Neural crest cell (in vitro differentiated cells): ENCODE measurements around the gene GPANK1. TPM values are rescaled to one million over a fixed set of nuclear protein-coding genes. Genes with fewer than 3 reads are reported as not detected.
A peak's percentile ranks its signal among the peaks of the same experiment; 100 is the strongest.

Experiments used
- DNase-seq: peaks from one replicate; pipeline ENCODE4 v3.0.0; 2021; ENCODE audit warnings: low read depth, mixed read lengths, low spot score
- H3K27ac Mint-ChIP-seq: one replicate; pipeline ENCODE4 v1.8.0; 2021; ENCODE audit warnings: mild to moderate bottlenecking, mixed read lengths; ENCODE audit not compliant: unreplicated experiment
- H3K27me3 Mint-ChIP-seq: 2 replicates; pipeline ENCODE4 v1.8.0; 2021; ENCODE audit warnings: low read depth, mild to moderate bottlenecking, mixed read lengths
- H3K36me3 Mint-ChIP-seq: 2 replicates; pipeline ENCODE4 v1.8.0; 2021; ENCODE audit warnings: low read depth, mild to moderate bottlenecking, mixed read lengths
- H3K4me1 Mint-ChIP-seq: 2 replicates; pipeline ENCODE4 v1.8.0; 2021; ENCODE audit warnings: mixed read lengths
- H3K4me3 Mint-ChIP-seq: one replicate; pipeline ENCODE4 v1.8.0; 2021; ENCODE audit warnings: mild to moderate bottlenecking, mixed read lengths
- H3K9me3 Mint-ChIP-seq: 2 replicates; pipeline ENCODE4 v1.8.0; 2021; ENCODE audit warnings: mixed read lengths
- CTCF ChIP-seq: fragments of 200-600 bp; sonication (generic); conservative IDR thresholded peaks from 2 replicates; pipeline ENCODE4 v1.5.0; 2021; ENCODE audit warnings: antibody characterized with exemption, mild to moderate bottlenecking
- total RNA-seq: library from RNA; stranded (reverse); gene quantifications from 2 replicates; pipeline ENCODE4 v1.2.1, GENCODE V29; 2021

The GPANK1 gene
- total RNA-seq, 1 donor from 2014 or later: 16.8 TPM

- DNase-seq: no peak
- no peak for TF ChIP-seq CTCF
- Mint-ChIP-seq H3K4me3 (peak overlapping the region; percentile 76), H3K36me3 (peaks cover 6% of the 10 kb centered on the region), H3K4me1 (peaks cover 28% of the 10 kb centered on the region), H3K27me3 (peaks cover 14% of the 10 kb centered on the region), H3K9me3 (no peaks in the 10 kb centered on the region), H3K27ac (no peak overlapping the region)
These were observed 18.8 kb upstream of the GPANK1 start for GRCh38 chr6:31683591-31683990.

DNA sequence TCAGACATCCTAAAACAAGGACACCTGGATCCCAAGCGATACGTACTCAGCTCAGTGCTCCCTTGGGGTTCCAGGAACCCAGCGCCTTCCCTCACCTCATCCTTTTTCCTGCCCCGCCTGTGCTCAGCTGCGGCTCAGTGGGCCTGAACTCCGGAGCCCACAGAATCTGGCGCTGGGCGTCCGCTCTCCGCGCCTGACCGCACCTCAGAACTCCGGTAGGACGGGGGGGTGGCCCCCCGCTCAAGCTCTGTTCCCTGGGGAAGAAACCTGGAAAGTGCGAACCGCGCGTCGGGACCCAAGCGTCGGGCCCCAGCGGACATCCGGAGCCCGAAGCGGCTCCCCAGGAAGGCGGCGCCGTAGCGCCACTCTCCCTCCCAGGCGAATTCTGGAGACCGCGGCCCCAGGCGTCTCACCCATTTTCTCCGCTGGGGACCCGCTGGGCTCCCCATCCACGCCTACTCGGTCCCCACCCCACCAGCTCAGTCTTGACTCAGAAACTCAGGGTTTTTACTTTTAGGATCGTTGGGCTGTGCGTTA is 16.4 kb upstream of the GPANK1 start:
- DNase-seq: no peak
- no peak for TF ChIP-seq CTCF
- H3K27me3 Mint-ChIP-seq: peaks cover 14% of the 10 kb centered on the region
- H3K4me3 Mint-ChIP-seq: peak overlapping the region; percentile 82
- H3K36me3 Mint-ChIP-seq: peaks cover under 1% of the 10 kb centered on the region
- no peaks in the 10 kb centered on the region for H3K9me3 Mint-ChIP-seq
- no peak overlapping the region for H3K27ac Mint-ChIP-seq
- H3K4me1 Mint-ChIP-seq: peaks cover 28% of the 10 kb centered on the region

GRCh38 chr6:31680226-31681134 is 15.7 kb upstream of the GPANK1 start, which contains the start of gene LY6G5C:
TSS of gene LY6G5C (minus strand) at chr6:31681067. CDS start at chr6:31680373, 694 bp downstream.
- peaks cover 28% of the 10 kb centered on the region for H3K4me1 Mint-ChIP-seq
- peak within 1 kb of the TSS; percentile 84 for H3K27ac Mint-ChIP-seq

DNA sequence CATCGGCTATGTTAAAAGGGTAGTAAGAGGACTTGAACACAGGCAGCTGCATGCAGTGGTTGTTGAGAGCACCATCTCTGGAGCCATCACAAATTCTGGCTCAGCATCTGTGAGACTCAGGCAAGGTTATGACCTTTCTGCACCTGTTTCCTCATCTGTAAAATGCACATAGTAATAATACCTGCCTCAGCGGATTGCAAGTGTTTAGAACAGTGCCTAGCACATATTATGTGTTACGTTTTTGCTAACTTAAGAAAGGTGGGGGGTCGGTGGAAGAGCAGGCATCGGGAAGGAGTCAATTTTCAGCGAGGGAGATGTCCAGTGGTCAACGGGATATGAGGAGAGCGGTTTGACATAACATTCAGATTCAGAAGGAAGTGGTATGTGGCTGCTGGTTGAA is 13.2 kb upstream of the GPANK1 start:
- DNase-seq: no peak
- peaks cover 20% of the 10 kb centered on the region for H3K4me1 Mint-ChIP-seq
- no peak overlapping the region for H3K27ac Mint-ChIP-seq
- H3K4me3 Mint-ChIP-seq: no peak overlapping the region
- no peaks in the 10 kb centered on the region for H3K9me3 Mint-ChIP-seq
- peaks cover 14% of the 10 kb centered on the region for H3K27me3 Mint-ChIP-seq
- TF ChIP-seq CTCF: no peak
- no peaks in the 10 kb centered on the region for H3K36me3 Mint-ChIP-seq

More at GRCh38 chr6:31680226-31681134, 15.7 kb upstream of the GPANK1 start, which contains the start of gene LY6G5C:
- peak; percentile 73 for DNase-seq
- H3K36me3 Mint-ChIP-seq: no peaks in the 10 kb centered on the region
- peaks cover 14% of the 10 kb centered on the region for H3K27me3 Mint-ChIP-seq
- peak; percentile 81 for TF ChIP-seq CTCF
- H3K4me3 Mint-ChIP-seq: peak within 1 kb of the TSS; percentile 82
- no peaks in the 10 kb centered on the region for H3K9me3 Mint-ChIP-seq

GRCh38 chr6:31676904-31677303 is 12.1 kb upstream of the GPANK1 start:
- no peak for DNase-seq
- TF ChIP-seq CTCF: no peak
- Mint-ChIP-seq H3K4me1 (peaks cover 14% of the 10 kb centered on the region), H3K9me3 (no peaks in the 10 kb centered on the region), H3K36me3 (no peaks in the 10 kb centered on the region), H3K27ac (no peak overlapping the region), H3K4me3 (peak overlapping the region; percentile 32), H3K27me3 (peaks cover 12% of the 10 kb centered on the region)
